Activated effector memory CD4-positive, alpha-beta T cell treated with anti-CD3 and anti-CD28 coated beads, Interleukin-2, amount 50 U/mL, for 16 hours (primary cell): ENCODE measurements around the gene PRR29.

Source experiments
- DNase-seq: peaks from one replicate; pipeline ENCODE4 v3.0.0-alpha.2; 2020

Gene PRR29

GRCh38 chr17:63998050-63998720 is at the start of gene PRR29:
PRR29 (plus strand) TSS chr17:63998351; CDS start chr17:63998365, 14 bp downstream.
- peak; percentile 89 for DNase-seq

GRCh38 chr17:63948521-63948920 is 49.6 kb upstream of the PRR29 start:
- DNase-seq, result no peak

GRCh38 chr17:63949576-63950250 is 48.4 kb upstream of the PRR29 start:
- no peak for DNase-seq

- peak; percentile 74 for DNase-seq
Measured at GRCh38 chr17:63950940-63951907, 46.9 kb upstream of the PRR29 start.

- peak; percentile 72 for DNase-seq
Measured at GRCh38 chr17:63954402-63955063, 43.6 kb upstream of the PRR29 start.

GRCh38 chr17:63955232-63955631 is 42.9 kb upstream of the PRR29 start:
- no peak for DNase-seq

- DNase-seq, result no peak
Measured at GRCh38 chr17:63955791-63956190, 42.4 kb upstream of the PRR29 start.

GRCh38 chr17:63956296-63956920 is 41.7 kb upstream of the PRR29 start:
- no peak for DNase-seq

GRCh38 chr17:63960006-63960405 is 38.1 kb upstream of the PRR29 start:
- DNase-seq, result no peak

GRCh38 chr17:63960430-63960829 is 37.7 kb upstream of the PRR29 start:
- no peak for DNase-seq

GRCh38 chr17:63961355-63962212 is 36.6 kb upstream of the PRR29 start:
- peak; percentile 76 for DNase-seq

GRCh38 chr17:63962298-63962744 is 35.8 kb upstream of the PRR29 start:
- no peak for DNase-seq

GRCh38 chr17:63963123-63963522 is 35.0 kb upstream of the PRR29 start:
- DNase-seq, result no peak

- no peak for DNase-seq
Measured at GRCh38 chr17:63966646-63967264, 31.4 kb upstream of the PRR29 start.

GRCh38 chr17:63967953-63968352 is 30.2 kb upstream of the PRR29 start:
- no peak for DNase-seq

- DNase-seq, result no peak
Measured at GRCh38 chr17:63969278-63969677, 28.9 kb upstream of the PRR29 start.

GRCh38 chr17:63972796-63973195 is 25.4 kb upstream of the PRR29 start, which contains the start of gene SCN4A:
SCN4A (minus strand) TSS chr17:63972918; CDS start chr17:63972841, 77 bp downstream.
- no peak for DNase-seq

- DNase-seq, result no peak
Measured at GRCh38 chr17:63973247-63973646, 24.9 kb upstream of the PRR29 start.

GRCh38 chr17:63973930-63974593 is 24.1 kb upstream of the PRR29 start:
- DNase-seq, result no peak

- no peak for DNase-seq
Measured at GRCh38 chr17:63974594-63975192, 23.5 kb upstream of the PRR29 start.
